22Rv1 (cell line): Measurements from ENCODE around the gene UNG.
A peak's percentile ranks its signal among the peaks of the same experiment; 100 is the strongest.

Experiments
- H3K27ac ChIP-seq: fragments of 450-650 bp; 2 replicates; pipeline ENCODE4 v1.5.1; 2017
- ZFX ChIP-seq: fragments of 450-650 bp; IDR thresholded peaks from 2 replicates; pipeline ENCODE4 v1.6.1; 2017; ENCODE audit warnings: antibody characterized with exemption, borderline replicate concordance
- TF ChIP-seq, protein P1 (sequence below): fragments of 450-650 bp; IDR thresholded peaks from 2 replicates; pipeline ENCODE4 v1.5.1; 2017; ENCODE audit warnings: mild to moderate bottlenecking

The UNG gene

DNA sequence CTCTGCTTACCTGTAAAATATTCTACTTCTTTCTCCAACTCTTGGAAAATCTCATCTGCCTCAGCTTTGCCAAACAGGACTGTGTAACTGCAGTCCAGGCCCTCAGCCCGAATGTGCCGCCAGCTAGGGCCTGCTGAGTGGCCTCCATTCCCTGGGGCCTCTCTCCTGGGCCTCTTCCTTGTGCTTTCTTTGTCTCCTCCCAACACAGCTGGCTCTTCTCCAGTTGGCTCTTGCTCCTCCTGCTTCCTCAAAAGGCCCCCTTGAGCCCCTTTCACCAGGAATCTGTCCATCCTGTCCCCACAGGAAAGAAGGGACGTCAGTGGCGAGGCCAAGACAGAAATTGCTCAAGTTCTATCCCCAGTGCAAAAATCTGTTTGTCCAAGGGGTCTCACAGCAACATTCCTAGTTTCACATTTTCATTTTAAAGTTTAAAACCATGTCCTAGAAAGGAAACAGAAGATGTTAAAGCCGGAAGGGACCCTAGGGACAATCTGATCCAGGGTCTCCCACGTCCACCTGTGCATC, 4.8 kb upstream of the UNG start:
- peak overlapping the region; percentile 48 for H3K27ac ChIP-seq

DNA sequence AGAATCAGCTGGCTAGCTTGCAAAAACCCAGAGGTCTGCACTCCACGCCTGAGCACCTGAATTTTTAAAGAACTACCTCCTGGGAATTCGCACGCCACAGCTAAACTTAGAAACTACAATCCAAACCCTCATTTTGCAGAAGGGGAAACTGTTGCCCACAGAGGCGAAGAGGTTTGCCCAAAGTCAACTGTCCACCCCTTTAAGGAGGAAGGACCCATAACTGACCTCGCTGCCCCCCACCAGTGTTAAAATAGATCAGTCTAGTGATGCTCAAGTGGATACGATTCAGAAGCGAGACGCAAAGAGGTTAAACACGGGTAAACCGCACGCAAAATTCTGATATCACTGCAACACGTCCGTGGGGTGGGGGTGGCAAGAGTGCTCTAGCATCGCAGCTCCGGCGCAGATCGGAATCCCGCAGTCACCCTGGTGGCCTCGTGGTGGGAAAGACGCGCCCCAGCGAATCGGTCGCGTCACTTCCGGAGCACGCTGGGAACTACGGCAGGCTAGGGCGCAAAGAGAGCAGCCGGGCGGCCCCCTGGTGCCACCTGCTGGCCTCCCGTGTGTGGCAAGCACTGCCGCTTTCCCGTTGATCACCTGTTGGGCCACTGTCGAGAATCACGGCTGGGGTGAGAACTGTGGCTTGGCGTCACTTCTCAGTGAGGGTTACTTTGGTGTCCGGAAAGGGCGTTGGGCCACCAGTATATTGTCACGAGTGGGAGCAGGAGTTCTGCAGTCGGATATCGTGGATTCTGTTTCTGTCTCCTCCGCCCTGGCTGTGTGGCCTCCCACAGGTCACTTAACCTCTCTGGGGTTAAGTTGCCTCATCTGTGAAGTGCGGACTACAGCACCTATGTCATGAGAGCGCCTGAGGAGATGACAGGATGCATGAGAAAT, 4.1 kb upstream of the UNG start, which contains the start of gene ALKBH2:
ALKBH2 (minus strand) TSS at position 451 of the 897 bp plus-strand sequence. CDS start 686 bp downstream, outside the sequence.
- TF ChIP-seq ZFX, result no peak
- TF ChIP-seq, protein P1, sequence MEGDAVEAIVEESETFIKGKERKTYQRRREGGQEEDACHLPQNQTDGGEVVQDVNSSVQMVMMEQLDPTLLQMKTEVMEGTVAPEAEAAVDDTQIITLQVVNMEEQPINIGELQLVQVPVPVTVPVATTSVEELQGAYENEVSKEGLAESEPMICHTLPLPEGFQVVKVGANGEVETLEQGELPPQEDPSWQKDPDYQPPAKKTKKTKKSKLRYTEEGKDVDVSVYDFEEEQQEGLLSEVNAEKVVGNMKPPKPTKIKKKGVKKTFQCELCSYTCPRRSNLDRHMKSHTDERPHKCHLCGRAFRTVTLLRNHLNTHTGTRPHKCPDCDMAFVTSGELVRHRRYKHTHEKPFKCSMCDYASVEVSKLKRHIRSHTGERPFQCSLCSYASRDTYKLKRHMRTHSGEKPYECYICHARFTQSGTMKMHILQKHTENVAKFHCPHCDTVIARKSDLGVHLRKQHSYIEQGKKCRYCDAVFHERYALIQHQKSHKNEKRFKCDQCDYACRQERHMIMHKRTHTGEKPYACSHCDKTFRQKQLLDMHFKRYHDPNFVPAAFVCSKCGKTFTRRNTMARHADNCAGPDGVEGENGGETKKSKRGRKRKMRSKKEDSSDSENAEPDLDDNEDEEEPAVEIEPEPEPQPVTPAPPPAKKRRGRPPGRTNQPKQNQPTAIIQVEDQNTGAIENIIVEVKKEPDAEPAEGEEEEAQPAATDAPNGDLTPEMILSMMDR, result peak; percentile 100
- peak within 1 kb of the TSS; percentile 48 for H3K27ac ChIP-seq

More for the DNA sequence above, 4.8 kb upstream of the UNG start:
- TF ChIP-seq, protein P1, result no peak
- TF ChIP-seq ZFX, result no peak

DNA sequence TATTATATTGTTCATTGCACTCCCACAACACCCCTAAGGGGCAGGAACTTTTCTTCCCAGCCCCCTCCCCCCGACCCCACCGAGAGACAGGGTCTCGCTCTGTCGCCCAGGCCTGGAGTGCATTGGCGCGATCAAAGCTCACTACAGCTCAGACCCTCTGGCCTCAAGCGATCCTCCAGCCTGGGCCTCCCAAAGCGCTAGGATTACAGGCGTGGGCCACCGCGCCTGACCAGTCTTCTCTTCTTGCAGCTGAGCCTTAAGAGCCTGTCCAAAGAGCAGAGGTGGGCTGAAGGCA, 310 bp upstream of the UNG start:
- no peak for TF ChIP-seq ZFX
- TF ChIP-seq, protein P1, result no peak
- H3K27ac ChIP-seq, result peak overlapping the region; percentile 97

DNA sequence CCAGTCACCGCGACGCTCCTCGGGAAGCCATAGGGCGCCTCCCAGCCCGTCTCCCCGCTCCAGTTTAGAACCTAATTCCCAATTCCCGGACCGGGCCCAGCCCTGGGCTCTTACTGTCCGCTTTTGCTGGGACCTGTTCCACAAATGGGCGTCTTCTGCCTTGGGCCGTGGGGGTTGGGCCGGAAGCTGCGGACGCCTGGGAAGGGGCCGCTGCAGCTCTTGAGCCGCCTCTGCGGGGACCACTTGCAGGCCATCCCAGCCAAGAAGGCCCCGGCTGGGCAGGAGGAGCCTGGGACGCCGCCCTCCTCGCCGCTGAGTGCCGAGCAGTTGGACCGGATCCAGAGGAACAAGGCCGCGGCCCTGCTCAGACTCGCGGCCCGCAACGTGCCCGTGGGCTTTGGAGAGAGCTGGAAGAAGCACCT, 797 bp downstream of the UNG start:
- TF ChIP-seq, protein P1, result no peak
- peak overlapping the region; percentile 97 for H3K27ac ChIP-seq

DNA sequence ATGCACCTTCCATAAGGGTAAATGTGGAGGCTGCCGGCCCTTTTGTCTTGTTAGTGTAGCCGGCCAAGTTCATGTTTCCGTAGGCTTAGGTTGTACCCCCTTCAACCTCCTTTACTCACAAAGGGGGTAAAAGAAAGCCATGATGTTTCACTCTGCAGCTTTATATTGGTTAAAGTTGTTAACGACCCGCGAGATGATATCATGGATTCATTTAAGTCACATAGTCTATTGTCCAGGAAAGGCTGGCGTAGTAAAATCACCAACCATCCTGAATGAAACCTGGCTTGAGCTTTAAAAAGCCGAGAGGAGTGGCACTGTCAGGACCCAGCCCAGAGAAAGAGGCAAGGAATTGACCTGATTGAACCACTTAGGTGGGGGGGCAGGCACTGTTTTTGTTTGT, 1.3 kb downstream of the UNG start:
- peak overlapping the region; percentile 97 for H3K27ac ChIP-seq
- TF ChIP-seq, protein P1, result no peak
- TF ChIP-seq ZFX, result no peak

DNA sequence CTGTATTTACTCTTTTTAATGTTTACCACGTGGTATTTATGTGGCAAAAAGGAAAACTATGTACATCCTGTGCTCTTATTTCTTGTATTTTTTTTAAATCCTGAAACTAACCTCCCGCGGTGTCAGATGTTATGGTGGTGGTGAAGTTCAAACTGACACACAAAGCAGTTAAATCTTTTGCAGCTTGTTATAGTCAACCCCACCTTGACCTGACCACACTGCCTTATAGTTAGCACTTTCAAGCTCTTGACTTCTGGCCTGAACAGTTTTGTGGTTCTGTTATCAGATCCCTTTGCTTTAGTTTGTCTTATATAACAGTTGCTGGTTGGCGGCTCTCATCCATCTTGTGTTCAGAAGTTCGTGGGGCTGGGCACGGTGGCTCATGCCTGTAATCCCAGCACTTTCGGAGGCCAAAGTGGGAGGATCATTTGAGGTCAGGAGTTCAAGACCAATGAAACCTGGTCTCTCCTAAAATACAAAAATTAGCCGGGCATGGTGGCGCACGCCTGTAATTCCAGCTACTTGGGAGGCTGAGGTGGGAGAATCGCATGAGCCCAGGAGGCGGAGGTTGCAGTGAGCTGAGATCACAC, 2.1 kb downstream of the UNG start:
- no peak for TF ChIP-seq ZFX
- TF ChIP-seq, protein P1, result no peak
- H3K27ac ChIP-seq, result peak overlapping the region; percentile 97; the same call in 1 of the 2 replicates

DNA sequence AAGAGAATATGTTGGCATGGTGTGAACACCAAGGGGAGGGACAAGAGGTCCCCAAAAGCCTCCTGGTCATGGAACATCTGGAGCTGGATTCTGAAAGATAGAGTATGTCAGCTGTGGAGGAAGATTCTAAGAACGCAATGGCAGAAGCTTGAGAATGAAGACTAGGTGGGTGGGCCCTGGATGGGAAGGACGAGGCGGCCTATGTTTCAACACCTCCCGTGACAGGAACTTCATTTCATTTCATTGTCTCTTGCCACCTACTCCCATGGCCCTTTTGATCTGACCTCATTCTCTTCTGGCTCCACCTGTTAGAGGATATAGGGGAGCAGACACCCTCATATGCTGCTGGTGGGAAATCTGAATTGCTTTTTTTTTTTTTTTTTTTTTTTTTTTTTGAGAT, 3.3 kb downstream of the UNG start:
- TF ChIP-seq, protein P1, result no peak
- no peak for TF ChIP-seq ZFX
- no peak overlapping the region for H3K27ac ChIP-seq
